NCI-H1092 treated with DMSO at 0.1 percent for 48 hours (cell line): ENCODE results near the gene GPR146.
A peak's percentile ranks its signal among the peaks of the same experiment; 100 is the strongest.

Experiments
- DNase-seq: peaks from one replicate; lab custom pipeline; 2025; lab: John Stamatoyannopoulos, UW

GPR146 gene

DNA sequence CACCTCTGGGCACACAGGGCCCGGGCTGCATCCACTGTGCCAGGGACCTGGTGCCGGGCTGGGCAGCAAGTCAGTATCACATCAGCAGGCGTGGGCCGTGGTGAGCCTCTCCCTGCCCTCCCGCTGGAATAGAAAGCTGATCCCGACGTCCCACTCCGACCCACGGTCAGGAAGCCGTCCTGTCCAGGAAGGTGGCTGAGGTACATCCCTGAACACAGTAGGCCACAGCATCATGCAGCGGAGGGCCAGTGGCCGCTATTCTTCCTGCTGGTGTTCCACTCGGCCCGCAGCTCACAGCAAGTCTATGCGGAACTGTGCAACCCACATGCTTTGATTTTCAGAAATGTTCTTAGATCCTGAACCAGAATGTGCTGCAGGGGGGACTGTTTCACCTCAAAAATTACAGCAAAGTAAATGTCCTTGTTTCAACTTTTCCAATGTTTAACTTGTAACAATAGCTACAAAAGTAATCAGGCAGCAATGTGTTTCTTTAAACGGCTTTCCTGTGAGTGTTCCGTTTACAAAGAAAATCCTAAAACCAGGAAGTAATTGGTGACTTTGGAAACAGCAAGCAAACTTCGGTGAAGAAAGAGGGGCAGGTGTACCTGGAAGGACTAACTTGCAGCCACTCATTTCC lies 676 bp upstream of the GPR146 start:
- no peak for DNase-seq

DNA sequence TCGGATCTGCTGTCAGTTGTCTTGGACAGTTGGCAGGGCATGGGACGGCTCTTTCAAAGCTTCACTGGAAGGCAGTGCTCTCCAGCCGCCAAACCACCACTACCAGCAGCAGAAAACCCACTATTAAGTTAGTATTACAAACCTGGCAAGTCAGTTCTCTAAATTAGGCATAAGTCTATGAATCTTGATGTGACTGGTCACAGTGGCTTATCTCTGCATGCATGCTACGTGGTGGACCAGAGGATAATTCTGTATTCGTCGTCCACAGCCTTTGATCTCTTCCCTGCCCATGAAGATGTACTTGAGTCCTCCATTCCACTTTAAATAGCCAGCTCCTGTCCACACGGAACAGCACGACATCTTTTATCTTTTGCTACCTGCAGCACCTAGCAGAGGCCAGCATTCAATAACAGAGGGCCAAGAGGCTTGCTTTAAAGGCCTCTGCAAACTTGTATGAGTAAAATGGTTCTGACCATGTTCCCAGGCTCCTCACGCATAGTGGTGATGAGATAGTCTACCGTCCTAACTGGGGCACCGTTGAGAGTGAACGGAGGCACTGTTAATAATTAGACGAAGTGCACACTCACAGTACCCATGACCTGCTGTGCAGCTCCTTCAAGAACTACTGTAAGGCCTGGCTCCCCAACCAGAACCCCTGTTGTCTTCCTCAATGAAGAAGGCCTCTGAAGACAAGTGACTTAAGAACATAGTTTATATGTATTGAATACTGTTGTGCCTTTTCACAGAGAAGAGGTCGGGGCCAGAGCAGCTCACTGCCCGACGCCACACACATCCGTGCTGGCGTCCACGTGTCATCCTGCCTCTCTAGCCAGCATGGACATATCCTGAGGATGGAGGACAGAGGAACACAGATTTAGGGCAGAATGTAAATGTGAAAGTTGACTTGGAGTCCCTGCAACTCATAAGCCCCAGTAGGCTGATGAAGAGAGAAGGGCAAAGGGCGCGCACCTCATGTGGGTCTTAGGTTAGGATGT lies 1.0 kb downstream of the GPR146 start:
- DNase-seq: no peak

DNA sequence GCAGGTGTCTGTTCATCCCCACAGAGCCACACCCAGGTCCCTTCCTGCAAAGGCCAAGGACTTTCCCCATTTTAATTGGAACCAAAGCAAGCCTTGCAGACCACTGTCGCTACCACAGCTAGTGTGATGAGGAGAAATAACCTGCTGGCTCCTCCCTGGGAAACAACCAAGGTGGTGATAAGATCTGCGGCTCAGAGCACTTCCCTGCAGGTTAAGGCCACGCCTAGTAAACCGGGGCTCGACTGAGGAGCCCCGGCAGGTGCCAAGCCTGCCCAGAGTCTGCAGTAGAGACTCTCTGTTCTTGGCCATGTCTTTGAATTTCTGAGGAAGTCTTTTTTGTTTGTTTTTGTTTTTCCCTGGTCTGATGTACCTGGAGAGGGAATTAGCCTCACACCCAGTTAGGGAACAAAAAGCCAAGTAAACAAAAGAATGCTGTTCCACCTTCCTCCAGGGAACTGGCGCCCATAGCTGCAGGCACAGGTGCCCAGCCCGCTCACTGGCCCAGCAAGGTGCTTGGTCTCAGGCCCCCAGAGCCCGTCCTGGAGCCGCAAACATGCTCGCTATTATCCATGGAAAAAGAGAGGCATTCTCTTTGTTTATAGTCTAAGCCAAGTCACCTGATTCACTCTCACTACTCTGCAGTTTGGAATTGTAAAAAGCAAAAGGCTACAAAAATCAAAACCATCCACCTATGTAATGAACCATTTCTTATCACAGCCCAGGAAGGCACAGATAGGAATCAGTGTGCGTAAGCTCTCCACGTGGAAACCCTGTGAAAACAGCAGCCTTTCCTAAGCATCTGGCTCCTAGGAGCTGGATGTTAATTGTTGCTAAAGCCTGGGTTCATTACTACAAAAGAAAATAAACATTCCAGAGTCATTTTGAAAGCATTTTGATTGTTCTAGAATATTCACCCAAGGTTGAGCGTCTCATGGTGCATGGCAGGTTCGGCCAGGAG lies 2.7 kb downstream of the GPR146 start:
- DNase-seq: no peak

DNA sequence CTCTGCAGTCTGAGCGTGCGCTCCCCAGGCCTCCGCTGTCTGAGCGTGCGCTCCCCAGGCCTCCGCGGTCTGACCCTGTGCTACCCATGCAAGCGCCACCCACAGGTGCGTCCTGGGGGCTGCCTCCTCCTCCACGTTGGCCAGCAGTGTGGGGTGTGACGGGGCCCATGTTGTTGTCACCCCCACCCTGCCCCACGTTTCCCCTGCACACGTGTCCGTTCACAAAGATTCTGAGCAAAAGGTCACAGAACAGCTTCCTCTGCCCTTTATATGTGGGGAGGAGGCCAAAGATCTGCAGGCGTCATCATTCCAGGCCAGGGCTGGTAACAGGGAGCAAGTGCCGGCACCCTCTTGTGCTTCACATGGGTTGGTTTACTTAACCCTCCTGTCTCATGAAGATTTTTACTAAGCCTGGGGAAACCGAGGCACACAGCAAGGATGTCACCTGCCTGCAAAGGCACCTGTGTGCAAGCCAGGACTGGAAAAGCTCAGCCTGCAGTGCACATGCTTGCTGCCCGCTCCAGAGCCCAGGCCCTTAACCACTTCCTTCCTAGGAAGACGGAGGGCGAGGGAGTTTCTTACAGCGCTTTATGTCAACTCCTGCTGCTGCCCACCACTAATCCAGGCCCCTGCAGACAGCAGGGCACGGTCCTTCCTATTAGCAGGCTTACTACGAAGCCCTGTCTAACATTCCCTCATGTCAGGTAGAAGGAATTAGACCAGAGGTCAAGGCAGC lies 4.8 kb downstream of the GPR146 start:
- DNase-seq: no peak

DNA sequence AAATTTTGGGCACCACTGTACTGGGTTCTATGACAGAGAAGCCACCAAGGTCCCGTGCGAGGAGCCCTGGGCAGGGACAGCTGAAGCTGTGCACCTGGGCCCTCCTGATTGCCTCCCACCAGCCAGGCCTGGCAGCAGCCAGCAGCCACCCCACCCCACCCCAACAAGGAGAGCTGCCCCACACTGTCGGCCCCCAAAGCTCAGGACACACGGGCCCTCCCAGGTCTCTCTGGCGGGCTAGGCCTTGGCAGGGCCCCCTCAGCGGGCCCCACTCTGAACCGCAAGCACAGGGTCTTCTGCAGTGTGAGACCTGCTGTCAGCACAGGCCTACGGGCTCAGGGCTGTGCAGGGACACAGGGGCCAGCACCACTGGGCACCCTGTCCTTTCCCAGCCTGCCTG lies 5.5 kb downstream of the GPR146 start:
- no peak for DNase-seq

DNA sequence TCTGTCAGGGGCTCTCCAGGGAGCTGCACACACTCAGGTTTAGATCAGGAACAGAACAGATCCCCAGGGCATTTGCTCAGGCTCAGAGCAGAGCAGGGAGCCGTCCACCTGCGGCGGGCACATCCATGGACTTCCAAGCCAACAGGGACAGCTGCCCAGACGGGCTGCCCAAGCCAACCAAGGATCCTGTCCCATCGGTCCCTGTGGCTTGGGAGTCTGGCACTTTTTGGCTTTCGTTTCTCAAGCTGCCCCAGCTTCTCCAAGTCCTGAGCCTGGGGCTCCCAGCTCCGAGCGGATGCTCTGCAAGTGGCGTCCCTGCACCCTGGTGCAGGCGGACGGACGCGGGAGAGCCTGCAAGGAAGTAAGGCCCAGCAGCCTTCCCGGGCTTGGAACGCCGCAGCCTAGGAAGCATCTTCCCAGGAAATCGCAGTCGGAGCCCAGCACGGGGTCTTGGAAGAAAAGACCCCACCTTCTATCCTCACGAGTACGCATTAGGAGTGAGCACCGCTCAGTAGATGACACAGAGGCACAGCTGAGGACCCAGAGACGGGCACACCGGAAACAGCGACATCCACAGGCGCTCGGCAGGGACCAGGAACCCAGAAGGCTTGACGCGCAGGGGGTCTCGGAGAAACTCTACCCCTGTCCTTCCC lies 6.0 kb downstream of the GPR146 start:
- no peak for DNase-seq

DNA sequence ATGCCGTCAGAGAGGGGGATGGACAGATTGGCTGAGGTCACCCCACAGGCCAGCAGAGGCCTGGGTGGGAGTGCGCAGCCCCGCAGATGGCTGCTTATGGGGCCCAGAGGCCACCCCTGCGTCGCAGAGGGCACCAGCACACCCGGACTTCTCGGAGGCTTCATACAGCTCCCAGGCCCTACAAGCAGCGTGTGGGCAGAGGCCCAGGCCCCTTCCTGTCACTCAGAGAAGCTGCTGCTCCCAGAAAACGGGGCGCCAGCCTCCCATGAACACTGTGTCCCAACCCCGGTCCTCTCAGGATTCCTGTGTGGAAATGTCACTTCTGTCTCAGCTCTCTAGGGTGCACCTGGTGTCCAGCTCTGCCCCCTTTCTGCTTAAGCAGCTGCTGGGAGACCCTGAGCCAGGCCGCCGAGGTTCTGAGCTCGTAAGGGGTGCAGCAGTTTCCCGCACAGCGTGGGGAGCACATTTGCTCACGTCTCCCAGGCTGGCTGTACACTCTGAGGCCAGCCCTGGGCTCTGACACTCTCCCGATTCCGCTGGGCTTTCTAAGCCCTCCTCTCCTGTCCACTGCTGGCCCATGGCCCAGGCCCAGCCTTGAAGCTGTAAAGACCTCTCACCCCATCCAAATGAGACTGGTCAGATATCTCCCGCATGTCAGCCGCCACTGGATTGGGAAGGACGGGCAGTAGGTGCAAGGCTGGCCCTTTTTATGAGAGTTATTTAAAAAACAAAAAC lies 6.8 kb downstream of the GPR146 start:
- DNase-seq: no peak

DNA sequence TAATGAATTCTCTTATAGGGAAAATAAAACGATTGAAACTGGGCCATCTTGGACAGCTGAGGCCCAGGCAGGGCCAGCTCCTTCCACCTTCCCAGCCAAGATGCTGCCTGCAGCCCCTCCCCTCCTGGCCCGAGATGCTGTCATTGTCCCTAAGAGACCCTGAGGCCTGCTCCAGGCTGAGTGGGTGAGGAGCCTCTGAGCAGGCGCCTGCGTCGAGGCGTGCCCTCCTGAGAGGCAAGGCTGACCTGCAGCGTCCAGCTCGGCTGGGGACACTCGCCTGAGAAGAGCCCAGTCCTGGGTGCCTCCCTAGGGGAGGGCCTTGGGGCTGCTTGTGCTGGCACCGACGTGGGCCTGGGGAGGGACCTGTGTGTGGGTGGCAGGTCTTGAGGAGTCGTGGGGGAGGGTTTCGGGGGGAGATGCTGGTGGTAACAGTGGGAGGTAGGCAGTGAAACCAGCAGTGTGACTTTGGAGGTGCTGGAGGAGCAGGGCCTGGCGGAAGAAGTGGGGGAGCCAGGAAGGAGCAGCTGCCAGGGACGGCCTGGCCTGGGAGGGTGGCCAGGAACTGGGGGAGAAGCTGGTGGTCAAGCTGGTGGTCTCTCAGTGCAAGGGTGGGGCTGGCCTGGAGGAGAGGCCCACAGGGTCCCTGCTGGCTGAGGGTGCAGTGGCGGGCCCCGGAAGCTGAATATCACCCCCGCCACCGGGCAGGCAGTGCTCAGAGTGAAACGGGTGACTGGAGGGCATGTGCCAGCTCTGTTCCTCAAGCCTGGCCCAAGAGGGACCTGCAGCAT lies 7.9 kb downstream of the GPR146 start:
- DNase-seq: no peak

DNA sequence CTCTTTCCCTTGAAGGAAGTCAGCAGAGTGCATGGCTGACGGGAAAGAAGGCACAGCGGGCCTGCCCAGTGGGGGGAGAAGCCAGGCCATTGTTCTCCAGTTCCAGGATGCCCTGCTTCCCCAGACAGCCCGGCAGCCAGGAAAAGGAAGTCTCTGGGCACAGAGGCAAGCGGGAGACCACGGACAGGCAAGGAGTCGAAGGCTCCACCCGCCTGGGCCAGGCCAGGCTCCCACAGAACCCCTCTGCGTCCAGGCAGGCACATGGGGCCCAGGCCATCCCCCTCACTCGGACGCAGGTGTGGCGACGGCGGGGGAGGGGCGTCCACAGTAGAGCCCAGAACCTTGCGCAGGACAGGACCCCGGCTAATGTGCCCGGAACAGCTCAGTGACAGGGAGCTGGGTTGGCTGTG lies 8.7 kb downstream of the GPR146 start:
- no peak for DNase-seq

DNA sequence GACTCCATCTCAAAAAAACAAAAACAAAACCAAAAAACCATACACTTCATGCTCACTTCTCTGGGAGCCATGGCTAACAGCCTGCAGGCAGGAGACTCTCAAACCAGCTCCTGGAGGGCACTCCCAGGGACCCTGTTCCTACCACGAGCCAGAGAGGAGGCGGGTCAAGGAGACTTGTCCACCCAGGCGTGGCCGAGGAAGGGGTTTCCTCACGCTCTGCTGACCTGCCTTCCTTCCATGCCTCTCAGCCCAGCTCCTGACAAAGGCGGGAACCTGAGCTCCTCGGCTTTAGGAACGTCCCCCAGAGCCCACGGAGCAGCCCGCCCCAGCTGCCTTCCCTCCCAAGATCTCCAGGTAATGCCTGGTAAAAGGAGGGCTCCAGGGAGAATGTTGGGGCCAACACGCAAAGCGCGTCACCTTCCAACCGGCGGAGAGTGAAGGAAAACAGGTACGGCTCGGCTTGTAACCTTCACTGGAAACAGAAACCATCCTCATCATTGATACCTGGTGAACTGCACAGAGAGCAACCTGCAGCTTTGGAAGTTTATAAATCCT lies 9.5 kb downstream of the GPR146 start:
- DNase-seq: no peak

DNA sequence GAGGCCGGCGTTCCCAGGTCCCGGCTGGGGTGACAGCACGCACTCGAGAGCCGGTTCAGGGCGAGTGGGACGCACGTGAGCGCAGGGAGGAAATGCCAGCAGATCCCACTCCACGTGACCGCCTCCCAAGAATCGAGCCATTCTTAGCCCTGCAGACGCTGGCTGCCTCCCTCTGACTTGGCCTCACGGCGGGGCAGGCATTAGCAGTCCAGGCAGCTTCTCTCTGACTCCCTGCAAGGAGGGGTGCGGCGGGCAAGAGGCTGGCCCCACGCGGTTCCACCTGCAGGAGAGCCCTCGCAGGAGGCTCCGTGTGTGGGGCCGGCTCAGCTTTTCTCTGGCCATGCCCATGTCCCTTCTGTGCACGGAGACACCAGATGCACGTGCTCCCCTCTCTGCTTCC lies 10.1 kb downstream of the GPR146 start:
- DNase-seq: no peak

DNA sequence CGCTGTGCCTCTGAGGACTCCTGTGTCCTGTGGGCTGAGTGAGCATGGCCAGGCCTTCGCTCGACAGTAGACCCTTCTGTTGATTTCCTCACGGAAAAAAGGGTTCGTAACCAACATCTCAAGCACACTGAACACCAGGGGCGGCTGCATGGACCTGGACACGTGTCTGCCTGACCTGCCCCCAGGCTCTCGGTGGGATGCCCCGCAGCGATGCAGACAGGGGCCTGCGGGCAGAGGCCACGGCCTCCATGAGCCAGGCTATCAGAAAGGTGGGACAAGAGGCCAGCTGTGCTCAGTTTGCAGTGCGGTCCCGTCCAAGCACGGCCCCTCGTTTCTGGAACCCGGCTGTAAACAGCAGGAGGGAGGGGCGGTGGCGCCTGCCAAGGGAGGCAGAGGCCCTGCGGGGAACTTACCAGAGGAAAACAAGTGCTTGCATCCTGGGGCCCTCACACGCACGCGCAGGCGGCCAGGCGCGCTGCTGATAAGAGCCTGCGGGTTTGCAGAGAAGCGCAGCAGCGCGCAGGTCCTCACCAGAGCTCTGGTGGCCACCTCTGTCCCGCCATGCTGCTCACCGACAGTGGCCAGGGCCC lies 10.6 kb downstream of the GPR146 start:
- DNase-seq: peak; percentile 31

DNA sequence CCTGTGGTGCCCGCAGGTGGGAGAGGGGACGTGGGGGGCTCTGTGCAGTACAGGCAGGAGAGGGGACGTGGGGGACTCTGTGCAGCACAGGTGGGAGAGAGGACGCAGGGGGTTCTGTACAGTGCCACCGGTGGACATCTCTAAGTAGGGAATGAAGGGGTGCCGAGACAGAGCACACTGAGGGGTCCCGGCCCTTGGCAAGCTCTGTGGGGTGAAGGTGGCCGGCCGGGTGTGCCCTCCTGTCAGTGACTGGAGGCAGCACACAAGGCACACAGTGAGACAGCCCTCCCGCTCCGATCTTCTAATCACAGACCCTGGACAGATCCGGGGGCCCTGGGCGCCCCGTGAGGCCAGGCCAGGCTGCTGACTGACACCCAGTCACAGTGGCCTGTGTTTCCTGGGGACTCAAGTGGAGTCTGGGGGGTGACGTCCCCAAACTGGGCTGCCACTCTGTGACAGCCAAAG lies 11.2 kb downstream of the GPR146 start:
- no peak for DNase-seq

DNA sequence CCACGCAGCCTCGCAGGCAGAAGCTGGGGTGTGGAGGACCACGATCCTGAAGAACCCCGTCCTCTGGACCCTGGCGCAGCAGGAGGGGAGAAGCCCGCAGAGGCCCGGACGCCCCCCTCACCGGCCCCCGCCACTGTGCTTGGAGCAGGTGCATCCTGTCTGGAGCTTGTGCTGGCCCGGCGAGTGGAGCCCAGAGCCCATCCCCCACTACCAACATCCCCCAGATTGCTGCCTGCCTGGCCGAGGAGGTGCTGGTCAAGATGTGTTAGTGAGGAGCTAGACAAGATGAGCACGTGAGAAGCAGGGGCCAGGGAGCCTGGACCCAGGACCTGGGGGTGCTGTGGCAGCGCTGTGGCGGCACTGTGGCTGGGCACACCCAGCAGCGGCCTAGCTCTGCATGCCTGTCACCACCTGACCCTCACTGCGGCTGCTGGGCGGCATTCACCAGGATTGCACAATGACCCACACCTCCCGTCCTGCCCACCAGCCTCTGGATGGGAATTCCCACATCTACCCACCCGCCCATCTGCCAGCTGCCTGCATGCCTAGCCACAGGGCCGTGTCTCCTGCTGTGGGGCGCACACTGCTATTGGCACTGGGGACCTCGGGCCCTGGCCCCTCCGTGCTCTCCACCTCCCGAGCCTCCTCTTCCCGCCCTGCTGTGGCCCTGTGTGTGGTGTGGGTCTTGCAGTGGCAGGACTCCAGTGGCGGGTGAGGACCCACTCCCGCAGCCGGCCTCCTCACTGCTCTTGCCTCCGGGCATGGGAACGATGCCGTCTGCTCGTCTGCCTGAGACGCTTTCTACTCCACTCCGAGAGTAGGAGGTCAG lies 11.8 kb downstream of the GPR146 start:
- DNase-seq: peak; percentile 6

DNA sequence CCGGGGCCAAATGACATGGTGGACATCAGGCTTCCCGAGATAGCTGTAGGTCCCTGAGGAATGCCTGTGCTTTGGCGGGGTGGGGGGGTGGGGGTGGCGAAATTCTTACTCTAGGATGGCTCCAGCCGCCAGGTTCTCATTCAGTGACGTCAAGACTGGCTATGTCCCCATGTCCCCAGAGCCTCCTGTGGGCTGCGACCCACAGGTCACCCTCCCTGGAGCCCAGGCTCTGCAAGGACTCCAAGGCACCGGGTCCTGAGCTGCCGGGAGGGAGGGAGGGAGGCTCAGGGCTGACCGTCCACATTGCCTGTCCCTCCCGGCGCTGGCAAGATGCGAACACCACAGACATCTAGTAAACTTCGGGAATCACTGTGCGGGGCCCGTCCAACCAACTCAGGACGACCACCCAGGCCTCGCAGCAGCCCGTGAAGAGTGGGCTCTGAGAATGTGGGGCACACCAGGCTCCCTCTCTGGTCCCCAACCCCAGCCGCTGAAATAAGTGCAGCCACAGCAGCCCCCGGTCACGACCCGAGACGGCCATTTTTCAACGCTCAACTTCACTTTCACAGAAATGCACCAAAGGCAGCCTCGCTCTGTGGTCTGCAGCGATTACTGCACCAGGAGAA lies 12.6 kb downstream of the GPR146 start:
- DNase-seq: no peak

DNA sequence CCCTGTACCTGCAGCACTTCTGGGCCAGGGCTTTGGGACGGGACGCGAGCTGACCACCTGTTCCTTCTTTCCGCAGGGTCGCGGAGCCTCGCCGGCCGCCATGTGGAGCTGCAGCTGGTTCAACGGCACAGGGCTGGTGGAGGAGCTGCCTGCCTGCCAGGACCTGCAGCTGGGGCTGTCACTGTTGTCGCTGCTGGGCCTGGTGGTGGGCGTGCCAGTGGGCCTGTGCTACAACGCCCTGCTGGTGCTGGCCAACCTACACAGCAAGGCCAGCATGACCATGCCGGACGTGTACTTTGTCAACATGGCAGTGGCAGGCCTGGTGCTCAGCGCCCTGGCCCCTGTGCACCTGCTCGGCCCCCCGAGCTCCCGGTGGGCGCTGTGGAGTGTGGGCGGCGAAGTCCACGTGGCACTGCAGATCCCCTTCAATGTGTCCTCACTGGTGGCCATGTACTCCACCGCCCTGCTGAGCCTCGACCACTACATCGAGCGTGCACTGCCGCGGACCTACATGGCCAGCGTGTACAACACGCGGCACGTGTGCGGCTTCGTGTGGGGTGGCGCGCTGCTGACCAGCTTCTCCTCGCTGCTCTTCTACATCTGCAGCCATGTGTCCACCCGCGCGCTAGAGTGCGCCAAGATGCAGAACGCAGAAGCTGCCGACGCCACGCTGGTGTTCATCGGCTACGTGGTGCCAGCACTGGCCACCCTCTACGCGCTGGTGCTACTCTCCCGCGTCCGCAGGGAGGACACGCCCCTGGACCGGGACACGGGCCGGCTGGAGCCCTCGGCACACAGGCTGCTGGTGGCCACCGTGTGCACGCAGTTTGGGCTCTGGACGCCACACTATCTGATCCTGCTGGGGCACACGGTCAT lies 13.3 kb downstream of the GPR146 start:
- DNase-seq: no peak
